Measurements from ENCODE around the gene MPRIP.
"Not testable (repeated sequence)": the region's sequence is repeated elsewhere in the genome, so short reads cannot be mapped to it uniquely, and the experiment has no call there.

The MPRIP gene

GRCh38 chr17:17146786-17147406 lies 104.6 kb downstream of the MPRIP start:
- no peak for DNase-seq (ENCODE audit: low spot score)

- DNase-seq (ENCODE audit: low spot score): no peak
These were observed 105.6 kb downstream of the MPRIP start for GRCh38 chr17:17147821-17148220.

GRCh38 chr17:17149520-17150447 lies 107.5 kb downstream of the MPRIP start:
- DNase-seq (ENCODE audit: low spot score): peak; percentile 54

GRCh38 chr17:17150448-17150800 lies 108.2 kb downstream of the MPRIP start:
- no peak for DNase-seq (ENCODE audit: low spot score)

GRCh38 chr17:17151055-17151454 lies 108.8 kb downstream of the MPRIP start:
- no peak for DNase-seq (ENCODE audit: low spot score)

- DNase-seq (ENCODE audit: low spot score): no peak
These were observed 109.3 kb downstream of the MPRIP start for GRCh38 chr17:17151541-17151940.

- DNase-seq (ENCODE audit: low spot score): peak; percentile 92
These were observed 109.7 kb downstream of the MPRIP start for GRCh38 chr17:17151962-17152361.

GRCh38 chr17:17152385-17152784 lies 110.1 kb downstream of the MPRIP start:
- peak; percentile 62 for DNase-seq (ENCODE audit: low spot score)

GRCh38 chr17:17153071-17153470 lies 110.8 kb downstream of the MPRIP start:
- no peak for DNase-seq (ENCODE audit: low spot score)

GRCh38 chr17:17153709-17154108 lies 111.5 kb downstream of the MPRIP start:
- DNase-seq (ENCODE audit: low spot score): no peak

- DNase-seq (ENCODE audit: low spot score): no peak
These were observed 112.3 kb downstream of the MPRIP start for GRCh38 chr17:17154556-17154955.

- DNase-seq (ENCODE audit: low spot score): no peak
These were observed 112.7 kb downstream of the MPRIP start for GRCh38 chr17:17154981-17155380.

GRCh38 chr17:17155568-17155967 lies 113.3 kb downstream of the MPRIP start:
- DNase-seq (ENCODE audit: low spot score): no peak

- DNase-seq (ENCODE audit: low spot score): no peak
These were observed 113.8 kb downstream of the MPRIP start for GRCh38 chr17:17156107-17156506.

GRCh38 chr17:17156511-17156910 lies 114.3 kb downstream of the MPRIP start:
- no peak for DNase-seq (ENCODE audit: low spot score)

- DNase-seq (ENCODE audit: low spot score): no peak
These were observed 114.8 kb downstream of the MPRIP start for GRCh38 chr17:17157041-17157440.

- not testable (repeated sequence) for DNase-seq (ENCODE audit: low spot score)
These were observed 116.2 kb downstream of the MPRIP start for GRCh38 chr17:17158506-17158905.

- DNase-seq (ENCODE audit: low spot score): no peak
These were observed 117.3 kb downstream of the MPRIP start for GRCh38 chr17:17159571-17159970.

GRCh38 chr17:17161121-17161520 lies 118.9 kb downstream of the MPRIP start:
- no peak for DNase-seq (ENCODE audit: low spot score)

- no peak for DNase-seq (ENCODE audit: low spot score)
These were observed 119.5 kb downstream of the MPRIP start for GRCh38 chr17:17161759-17162158.

GRCh38 chr17:17164156-17164555 lies 121.9 kb downstream of the MPRIP start:
- no peak for DNase-seq (ENCODE audit: low spot score)

- DNase-seq (ENCODE audit: low spot score): no peak
These were observed 122.4 kb downstream of the MPRIP start for GRCh38 chr17:17164676-17165075.

- DNase-seq (ENCODE audit: low spot score): no peak
These were observed 123.5 kb downstream of the MPRIP start for GRCh38 chr17:17165666-17166308.

All from Ammon's horn (tissue), 1 donor.